Suprapubic skin (tissue), 2 donors: ENCODE results near the gene HOXA4.

Source experiments
- EP300 ChIP-seq: sonication (generic); formaldehyde crosslinking; IDR thresholded peaks from one replicate; pipeline ENCODE4 v1.6.1; 2017; ENCODE audit warnings: antibody characterized with exemption
- POLR2A ChIP-seq, 2 donors: fragments of 450-650 bp; IDR thresholded peaks; one replicate each; pipeline ENCODE4 v1.6.1; 2017; ENCODE audit warnings: antibody characterized with exemption in 2 of 2, mild to moderate bottlenecking in 2 of 2, moderate library complexity in 2 of 2

GRCh38 chr7:27158436-27159265 lies 28.1 kb upstream of the HOXA4 start:
- TF ChIP-seq POLR2A (IDR thresholded peaks at IDR 0.05) (no peak), EP300 (no peak)
